Effector CD4-positive, alpha-beta T cell (primary cell): ENCODE data around the gene C10orf120.

Source experiments
- DNase-seq: peaks from one replicate; pipeline ENCODE4 v3.0.0-alpha.2; 2020

Gene C10orf120

GRCh38 chr10:122659651-122660050 lies 40.0 kb downstream of the C10orf120 start:
- DNase-seq: no peak

GRCh38 chr10:122659126-122659525 lies 40.5 kb downstream of the C10orf120 start:
- no peak for DNase-seq

- DNase-seq: no peak
Measured at GRCh38 chr10:122658356-122659049, 41.1 kb downstream of the C10orf120 start.

- DNase-seq: no peak
Measured at GRCh38 chr10:122657729-122658128, 41.9 kb downstream of the C10orf120 start.

GRCh38 chr10:122657255-122657654 lies 42.4 kb downstream of the C10orf120 start:
- no peak for DNase-seq

GRCh38 chr10:122656741-122657140 lies 42.9 kb downstream of the C10orf120 start:
- DNase-seq: no peak

GRCh38 chr10:122656308-122656705 lies 43.3 kb downstream of the C10orf120 start:
- no peak for DNase-seq

GRCh38 chr10:122655524-122656307 lies 43.9 kb downstream of the C10orf120 start:
- DNase-seq: no peak

GRCh38 chr10:122650331-122650730 lies 49.3 kb downstream of the C10orf120 start:
- DNase-seq: no peak

- no peak for DNase-seq
Measured at GRCh38 chr10:122649903-122650302, 49.7 kb downstream of the C10orf120 start.

GRCh38 chr10:122648599-122649428 lies 50.8 kb downstream of the C10orf120 start:
- no peak for DNase-seq
